HCT116 (cell line): ENCODE results near the gene SUFU. TPM values are rescaled to one million over a fixed set of nuclear protein-coding genes. Genes with fewer than 3 reads are reported as not detected.

Source experiments
- ATAC-seq: fragments of 200-7000 bp; cut with Tn5 transposase; 2 replicates; pipeline ENCODE4 v1.9.1; 2020; ENCODE audit warnings: mild to moderate bottlenecking, moderate library complexity
- BruUV-seq: library from RNA; stranded (reverse); fragments of 400-500 nt; replicated peaks from 2 replicates; lab custom pipeline; 2021; lab: Mats Ljungman, UMichigan
- CTCF ChIA-PET: fragments of 300-600 bp; sonication (Branson Sonifier 250); formaldehyde crosslinking; loops from one replicate; lab custom pipeline; 2021; ENCODE audit warnings: antibody characterized with exemption; lab: Charles Lee
- POLR2A ChIA-PET: fragments of 300-600, 350-600 bp; sonication (Branson Sonifier 250); formaldehyde crosslinking; loops from one replicate; lab custom pipeline; 2021; ENCODE audit warnings: antibody characterized with exemption; lab: Charles Lee
- RAD21 ChIA-PET, 2 experiments: fragments of 300-600 bp; sonication (Branson Sonifier 250); formaldehyde crosslinking; loops; one replicate each; lab custom pipeline; 2023; ENCODE audit warnings: low total read pairs in 2 of 2; ENCODE audit not compliant: uncharacterized antibody in 2 of 2, unreplicated experiment in 2 of 2, low non-redundant PET in 1 of 2; lab: Charles Lee
- DNase-seq: peaks from one replicate; pipeline ENCODE4 v3.0.0-alpha.2; 2010; ENCODE audit warnings: low read depth, low spot score
- H2AFZ ChIP-seq: fragments of 200-600 bp; shearing (Covaris generic), sonication (generic); 2 replicates; pipeline ENCODE4 v1.6.1; 2017; ENCODE audit warnings: low read depth, mixed run types, mixed read lengths, antibody characterized with exemption, low read length; ENCODE audit not compliant: poor library complexity, severe bottlenecking
- H3K27ac ChIP-seq: 2 replicates; pipeline ENCODE4 v1.5.1; 2012; ENCODE audit warnings: low read depth, low read length
- H3K27me3 ChIP-seq: fragments of 200-600 bp; sonication (generic); 2 replicates; pipeline ENCODE4 v1.6.1; 2016; ENCODE audit warnings: mixed run types, low read length, mixed read lengths; ENCODE audit not compliant: insufficient read depth
- H3K36me3 ChIP-seq, 2 experiments: fragments of 200-500 bp in 1 of 2; fragments of 200-600 bp in 1 of 2; sonication (Bioruptor generic) in 1 of 2; sonication (generic) in 1 of 2; 2 replicates each; pipeline versions ENCODE4 v1.5.1 to v1.6.1; 2014 to 2016; ENCODE audit warnings: low read length in 2 of 2, inconsistent platforms in 1 of 2, mixed read lengths in 1 of 2, mixed run types in 1 of 2; ENCODE audit not compliant: insufficient read depth in 2 of 2, control insufficient read depth in 1 of 2
- H3K4me1 ChIP-seq, 2 experiments: fragments of 200-600 bp in 1 of 2; sonication (generic) in 1 of 2; 2 replicates each; pipeline versions ENCODE4 v1.5.1 to v1.6.1; 2012 to 2017; ENCODE audit warnings: low read length in 2 of 2, inconsistent platforms in 1 of 2, mild to moderate bottlenecking in 1 of 2, mixed read lengths in 1 of 2, mixed run types in 1 of 2, moderate library complexity in 1 of 2; ENCODE audit not compliant: insufficient read depth in 2 of 2, control insufficient read depth in 1 of 2
- H3K4me2 ChIP-seq: fragments of 200-600 bp; sonication (generic); 2 replicates; pipeline ENCODE4 v1.6.1; 2017; ENCODE audit warnings: mixed run types, low read length, mixed read lengths
- H3K4me3 ChIP-seq, 2 experiments: fragments of 200-600 bp in 1 of 2; sonication (generic) in 1 of 2; replicated peaks in 1 of 2; 2 replicates each; pipeline ENCODE4 v1.5.1; 2011 to 2016; ENCODE audit warnings: low read length in 2 of 2, control low read depth in 1 of 2, low read depth in 1 of 2, mild to moderate bottlenecking in 1 of 2, mixed read lengths in 1 of 2, mixed run types in 1 of 2
- H3K79me2 ChIP-seq: fragments of 200-600 bp; sonication (generic); 2 replicates; pipeline ENCODE4 v1.6.1; 2017; ENCODE audit warnings: mild to moderate bottlenecking, mixed run types, low read length, moderate library complexity, mixed read lengths; ENCODE audit not compliant: insufficient read depth
- H3K9ac ChIP-seq: fragments of 200-600 bp; sonication (generic); 2 replicates; pipeline ENCODE4 v1.6.1; 2016; ENCODE audit warnings: low read length, mixed read lengths
- H3K9me2 ChIP-seq: fragments of 200-600 bp; sonication (generic), shearing (Covaris generic); 2 replicates; pipeline ENCODE4 v1.6.1; 2017; ENCODE audit warnings: mixed run types, mild to moderate bottlenecking, moderate library complexity; ENCODE audit not compliant: insufficient read depth
- H3K9me3 ChIP-seq, 2 experiments: fragments of 200-500 bp in 1 of 2; fragments of 200-600 bp in 1 of 2; sonication (Bioruptor generic) in 1 of 2; sonication (generic) in 1 of 2; 2 replicates each; pipeline ENCODE4 v1.6.1; 2014 to 2017; ENCODE audit warnings: low read length in 2 of 2, mixed read lengths in 2 of 2, inconsistent platforms in 1 of 2, low read depth in 1 of 2, mild to moderate bottlenecking in 1 of 2, mixed run types in 1 of 2, moderate library complexity in 1 of 2; ENCODE audit not compliant: control insufficient read depth in 1 of 2, insufficient read depth in 1 of 2
- H4K20me1 ChIP-seq: fragments of 200-600 bp; sonication (generic), shearing (Covaris generic); 2 replicates; pipeline ENCODE4 v1.6.1; 2017; ENCODE audit warnings: mixed run types, mild to moderate bottlenecking, moderate library complexity; ENCODE audit not compliant: insufficient read depth
- ATF3 ChIP-seq: IDR thresholded peaks from 2 replicates; pipeline ENCODE4 v1.6.1; 2012
- CEBPB ChIP-seq: IDR thresholded peaks from 2 replicates; pipeline ENCODE4 v1.6.1; 2012; ENCODE audit warnings: low read depth
- CTCF ChIP-seq, 3 experiments: fragments of 200-600 bp in 1 of 3; sonication (generic) in 1 of 3; IDR thresholded peaks in 2 of 3; conservative IDR thresholded peaks in 1 of 3; 2 replicates each; pipeline ENCODE4 v1.5.1; 2012 to 2017; ENCODE audit warnings: low read depth in 2 of 3, low read length in 2 of 3, antibody characterized with exemption in 1 of 3, borderline replicate concordance in 1 of 3, control low read depth in 1 of 3, mild to moderate bottlenecking in 1 of 3, mixed read lengths in 1 of 3, mixed run types in 1 of 3, moderate library complexity in 1 of 3; ENCODE audit not compliant: insufficient read depth in 1 of 3
- FOSL1 ChIP-seq: IDR thresholded peaks from 2 replicates; pipeline ENCODE4 v1.6.1; 2012; ENCODE audit warnings: low read depth
- JUND ChIP-seq: IDR thresholded peaks from 2 replicates; pipeline ENCODE4 v1.6.1; 2012
- MAX ChIP-seq: IDR thresholded peaks from 2 replicates; pipeline ENCODE4 v1.6.1; 2012
- POLR2A ChIP-seq: IDR thresholded peaks from 2 replicates; pipeline ENCODE4 v1.7.0; 2011; ENCODE audit warnings: borderline replicate concordance; ENCODE audit not compliant: insufficient read depth, insufficient read length; ENCODE audit errors: extremely low read depth
- RAD21 ChIP-seq: IDR thresholded peaks from 2 replicates; pipeline ENCODE4 v1.6.1; 2012; ENCODE audit warnings: low read depth, mild to moderate bottlenecking
- SIN3A ChIP-seq: IDR thresholded peaks from 2 replicates; pipeline ENCODE4 v1.6.1; 2012; ENCODE audit warnings: low read depth
- SRF ChIP-seq: IDR thresholded peaks from 2 replicates; pipeline ENCODE4 v1.6.1; 2012; ENCODE audit warnings: low read depth
- YY1 ChIP-seq: IDR thresholded peaks from 2 replicates; pipeline ENCODE4 v1.6.1; 2011; ENCODE audit warnings: low read length, low read depth, moderate library complexity, mild to moderate bottlenecking; ENCODE audit not compliant: insufficient replicate concordance; ENCODE audit errors: extremely low read depth
- ZBTB33 ChIP-seq: IDR thresholded peaks from 2 replicates; pipeline ENCODE4 v1.6.1; 2011; ENCODE audit warnings: mild to moderate bottlenecking, low read length, moderate library complexity; ENCODE audit not compliant: insufficient replicate concordance; ENCODE audit errors: extremely low read depth
- ZFX ChIP-seq: fragments of 450-650 bp; IDR thresholded peaks from 2 replicates; pipeline ENCODE4 v1.6.1; 2017
- ZNF274 ChIP-seq: fragments of 200-500 bp; sonication (Bioruptor generic); IDR thresholded peaks from 2 replicates; pipeline ENCODE4 v1.6.1; 2014; ENCODE audit warnings: mild to moderate bottlenecking, low read depth, low read length, inconsistent platforms
- intact Hi-C: fragments of 100-400 bp; cut with micrococcal nuclease; formaldehyde crosslinking; loops from 2 replicates; pipeline ENCODE4 v1.10.0; 2022
- total RNA-seq: library from RNA; stranded (reverse); gene quantifications from one replicate; pipeline ENCODE4 v1.2.1, GENCODE V29; 2021; ENCODE audit not compliant: unreplicated experiment

The SUFU gene
- total RNA-seq, 1 experiment from 2014 or later, result 18.8 TPM

- ATAC-seq, result no peak
- intact Hi-C loops, result no loop called here
- no TSS peak for BruUV-seq
- H2AFZ ChIP-seq, result no peak overlapping the region
- H3K36me3 ChIP-seq, result peaks cover 5 to 25% of the 10 kb centered on the region in 2 experiments; a peak in 3 of 4 replicates
- H3K27ac ChIP-seq, result no peak overlapping the region
- RAD21 ChIA-PET, result no interaction called here
- peaks cover 85% of the 10 kb centered on the region for H3K79me2 ChIP-seq
- H3K9me2 ChIP-seq, result no peaks in the 10 kb centered on the region
- no peaks in the 10 kb centered on the region for H3K9me3 ChIP-seq
- TF ChIP-seq ATF3 (no peak), YY1 (no peak), CEBPB (no peak)
- no peak overlapping the region for H3K4me3 ChIP-seq
- H4K20me1 ChIP-seq, result no peaks in the 10 kb centered on the region; the same call in 1 of the 2 replicates
- no peaks in the 10 kb centered on the region for H3K27me3 ChIP-seq
- DNase-seq, result no peak
- POLR2A ChIA-PET, result no interaction called here
- no peak overlapping the region for H3K9ac ChIP-seq
- H3K4me1 ChIP-seq, result peaks cover 10 to 24% of the 10 kb centered on the region in 2 experiments
- CTCF ChIA-PET, result interaction anchor here (1.1 kb wide), 1 partner anchor 29 kb away, joined by 3 read pairs; no protein-coding TSS in a partner anchor
- H3K4me2 ChIP-seq, result no peak overlapping the region
Observed at GRCh38 chr10:102650655-102651454, 147.1 kb downstream of the SUFU start.

GRCh38 chr10:102651455-102652169 lies 147.8 kb downstream of the SUFU start:
- no TSS peak for BruUV-seq
- ChIA-PET CTCF (no interaction called here), RAD21 (no interaction called here), POLR2A (no interaction called here)
- DNase-seq (no peak), ATAC-seq (no peak)
- Histone ChIP-seq H4K20me1 (no peaks in the 10 kb centered on the region; the same call in 1 of the 2 replicates), H3K4me3 (no peak overlapping the region), H3K9me2 (no peaks in the 10 kb centered on the region), H2AFZ (no peak overlapping the region), H3K9ac (no peak overlapping the region), H3K27me3 (no peaks in the 10 kb centered on the region), H3K4me1 (peaks cover 7 to 16% of the 10 kb centered on the region in 2 experiments), H3K9me3 (no peaks in the 10 kb centered on the region), H3K36me3 (peaks cover 5 to 32% of the 10 kb centered on the region in 2 experiments; a peak in 3 of 4 replicates), H3K27ac (no peak overlapping the region), H3K79me2 (peaks cover 77% of the 10 kb centered on the region), H3K4me2 (no peak overlapping the region)
- TF ChIP-seq ZBTB33, result no peak
- TF ChIP-seq JUND, result no peak
- TF ChIP-seq POLR2A, result no peak
- TF ChIP-seq SIN3A, result no peak
- TF ChIP-seq ZFX, result no peak
- no peak for TF ChIP-seq CTCF (IDR thresholded peaks at IDR 0.05 in 2 of 3, conservative IDR thresholded peaks at IDR 0.05 in 1 of 3; ENCODE audit: borderline replicate concordance in 1 of 3, insufficient read depth in 1 of 3, low read depth in 2 of 3, low read length in 2 of 3)
- TF ChIP-seq SRF, result no peak
- TF ChIP-seq RAD21, result no peak
- no peak for TF ChIP-seq ZNF274
- TF ChIP-seq CEBPB, result no peak
- no peak for TF ChIP-seq MAX
- TF ChIP-seq FOSL1, result no peak
- intact Hi-C loops, result no loop called here
